IPS DF 6.9 (cell line): ENCODE measurements around the gene SLC1A2.

Experiments used
- DNase-seq: peaks from one replicate; pipeline ENCODE4 v3.0.0-alpha.2; 2013; ENCODE audit warnings: low read depth, low spot score
- H3K27ac ChIP-seq: one replicate; pipeline ENCODE4 v1.5.1; 2013; ENCODE audit warnings: low read length, control low read depth
- H3K27me3 ChIP-seq: 2 replicates; pipeline ENCODE4 v1.6.1; 2013; ENCODE audit warnings: mild to moderate bottlenecking, low read length; ENCODE audit not compliant: control insufficient read depth, insufficient read depth
- H3K36me3 ChIP-seq: 2 replicates; pipeline ENCODE4 v1.6.1; 2013; ENCODE audit warnings: low read length; ENCODE audit not compliant: control insufficient read depth, insufficient read depth
- H3K4me1 ChIP-seq: 2 replicates; pipeline ENCODE4 v1.6.1; 2013; ENCODE audit warnings: low read length; ENCODE audit not compliant: control insufficient read depth, insufficient read depth
- H3K4me3 ChIP-seq: 2 replicates; pipeline ENCODE4 v1.5.1; 2013; ENCODE audit warnings: mild to moderate bottlenecking, low read length
- H3K9me3 ChIP-seq: 2 replicates; pipeline ENCODE4 v1.6.1; 2013; ENCODE audit warnings: low read length, inconsistent platforms; ENCODE audit not compliant: control insufficient read depth, insufficient read depth
- WGBS: extraction: QIAGEN DNeasy Blood & Tissue Kit; methylation state at CpG from one replicate; pipeline ENCODE4 v1.1.7; 2013; ENCODE audit warnings: mixed read lengths, missing lambda C conversion rate; ENCODE audit not compliant: insufficient read length, insufficient coverage; 5-methylcytosine and 5-hydroxymethylcytosine counted together

The SLC1A2 gene

DNA sequence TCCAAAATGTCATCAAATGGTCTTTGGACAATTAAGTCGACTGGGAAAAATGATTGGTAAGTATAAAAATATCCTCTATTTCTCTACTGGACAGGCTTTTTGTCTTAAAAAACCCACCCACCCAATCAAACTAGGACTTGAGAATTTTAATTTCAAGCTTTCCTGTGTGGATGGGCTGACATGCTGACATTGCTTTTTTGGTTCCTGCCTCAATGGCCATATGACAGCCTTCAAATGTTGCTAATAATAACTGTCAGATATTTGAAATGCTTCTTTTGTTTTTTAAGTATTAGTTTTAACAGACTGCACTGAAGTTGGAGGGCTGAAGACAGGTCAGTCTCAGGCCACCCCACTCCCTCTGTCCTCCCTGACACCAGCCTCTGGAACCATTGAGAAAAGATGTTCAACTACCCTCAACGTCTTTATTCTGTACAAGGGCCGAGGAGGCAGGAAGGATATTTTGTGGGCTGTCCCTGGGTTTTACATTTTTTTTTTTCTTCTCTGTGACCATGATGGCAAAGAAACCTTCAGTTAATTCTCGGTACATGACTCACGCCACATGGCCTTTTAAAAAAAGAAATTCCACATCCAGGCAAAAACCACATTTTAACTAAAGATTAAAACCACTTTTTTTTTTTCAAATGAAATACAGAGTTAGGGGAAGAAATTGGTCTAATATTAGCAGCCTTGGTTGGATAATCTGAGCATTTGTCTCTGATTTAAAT is 130.4 kb downstream of the SLC1A2 start:
- no peaks in the 10 kb centered on the region for H3K27me3 ChIP-seq
- H3K9me3 ChIP-seq, result no peaks in the 10 kb centered on the region
- H3K27ac ChIP-seq, result no peak overlapping the region
- H3K36me3 ChIP-seq, result no peaks in the 10 kb centered on the region
- no peak overlapping the region for H3K4me3 ChIP-seq
- no peak for DNase-seq
- no peaks in the 10 kb centered on the region for H3K4me1 ChIP-seq
- WGBS, result no CpG with 5 or more reads among the region's 5 CpGs

DNA sequence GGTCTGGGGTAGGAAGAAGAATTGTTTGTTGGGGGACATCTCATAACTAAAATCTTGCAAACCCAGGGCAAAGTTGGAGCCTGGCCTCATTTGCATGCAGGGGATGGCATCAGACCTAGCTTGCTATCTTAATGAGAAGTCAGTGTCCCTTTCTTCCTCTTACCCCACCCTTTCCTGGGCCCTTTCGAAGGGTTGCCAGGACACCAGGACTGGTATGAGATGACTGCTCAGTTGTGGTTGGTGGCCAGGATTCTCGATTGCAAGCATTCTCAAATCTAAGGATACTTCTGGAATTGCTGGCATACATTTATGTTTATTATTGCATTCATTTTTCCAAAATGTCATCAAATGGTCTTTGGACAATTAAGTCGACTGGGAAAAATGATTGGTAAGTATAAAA is 131.0 kb downstream of the SLC1A2 start:
- Histone ChIP-seq H3K4me3 (no peak overlapping the region), H3K36me3 (no peaks in the 10 kb centered on the region), H3K4me1 (no peaks in the 10 kb centered on the region), H3K9me3 (no peaks in the 10 kb centered on the region), H3K27me3 (no peaks in the 10 kb centered on the region), H3K27ac (no peak overlapping the region)
- no peak for DNase-seq
- no CpG with 5 or more reads among the region's 3 CpGs for WGBS

DNA sequence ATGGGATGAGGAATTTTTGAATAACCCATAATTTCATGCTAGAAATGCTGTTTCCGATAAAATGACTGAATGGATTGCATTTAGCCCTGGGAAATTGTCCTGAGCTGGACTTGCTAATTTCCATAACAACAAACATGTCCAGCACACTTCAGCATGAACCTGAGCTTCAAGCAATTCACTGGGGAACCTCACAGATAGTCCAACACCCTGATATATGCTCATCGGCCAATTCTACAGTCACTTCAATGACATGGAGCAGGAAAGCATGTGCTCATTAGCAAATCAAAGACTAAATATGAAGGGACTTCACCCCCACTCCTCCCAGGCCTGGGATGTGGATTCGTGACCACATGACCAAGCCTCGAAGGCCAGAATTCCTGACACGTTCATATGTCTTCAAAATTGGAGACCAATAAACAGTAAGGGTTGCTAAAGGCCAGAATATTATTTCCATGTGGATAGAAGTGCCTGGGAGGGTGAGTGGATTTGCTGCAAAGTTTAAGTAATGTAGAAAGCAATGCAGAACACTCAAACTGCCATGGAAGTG is 131.9 kb downstream of the SLC1A2 start:
- H3K36me3 ChIP-seq, result no peaks in the 10 kb centered on the region
- no peaks in the 10 kb centered on the region for H3K4me1 ChIP-seq
- H3K27ac ChIP-seq, result no peak overlapping the region
- H3K9me3 ChIP-seq, result no peaks in the 10 kb centered on the region
- H3K27me3 ChIP-seq, result no peaks in the 10 kb centered on the region
- no CpG with 5 or more reads among the region's 5 CpGs for WGBS
- no peak for DNase-seq
- no peak overlapping the region for H3K4me3 ChIP-seq

DNA sequence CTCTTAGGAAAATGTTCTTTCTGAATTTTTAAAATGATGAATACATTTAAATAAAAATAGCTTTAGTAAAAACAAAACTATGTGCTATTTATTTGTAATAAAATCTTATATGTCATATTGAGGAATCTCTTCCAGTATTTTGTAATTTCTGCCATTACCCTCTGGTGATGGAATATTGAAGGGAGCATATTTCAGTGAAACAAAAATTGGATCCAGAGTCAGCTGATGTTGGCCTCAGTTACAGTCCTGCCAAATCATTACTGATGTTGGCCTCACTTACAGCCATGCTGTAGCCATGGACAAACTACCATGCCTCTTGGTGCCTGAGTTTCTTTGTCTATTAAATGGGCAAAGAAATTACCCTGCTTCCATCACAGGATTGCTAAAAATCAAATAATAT is 133.2 kb downstream of the SLC1A2 start:
- Histone ChIP-seq H3K4me1 (no peaks in the 10 kb centered on the region), H3K4me3 (no peak overlapping the region), H3K9me3 (no peaks in the 10 kb centered on the region), H3K27me3 (no peaks in the 10 kb centered on the region), H3K36me3 (no peaks in the 10 kb centered on the region), H3K27ac (no peak overlapping the region)
- no peak for DNase-seq

DNA sequence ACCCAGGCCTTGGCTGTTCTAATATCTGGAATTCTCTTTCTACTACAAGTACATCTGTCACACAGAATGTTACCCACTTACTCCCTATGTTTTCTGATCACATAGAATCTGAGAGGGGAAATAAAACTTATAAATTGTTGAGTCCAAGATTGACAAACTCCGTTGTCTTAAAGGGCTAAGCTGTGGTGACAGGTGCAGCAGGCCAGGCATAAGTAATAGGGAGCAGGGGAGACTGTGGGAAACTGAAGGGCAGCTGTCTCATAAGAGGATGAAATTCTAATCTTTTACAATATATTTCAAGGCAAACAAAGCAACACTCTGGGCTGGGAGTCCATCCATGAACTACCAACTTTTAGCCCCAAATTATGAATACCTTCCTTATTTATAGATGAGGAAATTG is 133.9 kb downstream of the SLC1A2 start:
- Histone ChIP-seq H3K4me1 (no peaks in the 10 kb centered on the region), H3K27ac (no peak overlapping the region), H3K27me3 (no peaks in the 10 kb centered on the region), H3K9me3 (no peaks in the 10 kb centered on the region), H3K36me3 (no peaks in the 10 kb centered on the region), H3K4me3 (no peak overlapping the region)
- DNase-seq, result no peak
- no CpG with 5 or more reads among the region's 1 CpG for WGBS

DNA sequence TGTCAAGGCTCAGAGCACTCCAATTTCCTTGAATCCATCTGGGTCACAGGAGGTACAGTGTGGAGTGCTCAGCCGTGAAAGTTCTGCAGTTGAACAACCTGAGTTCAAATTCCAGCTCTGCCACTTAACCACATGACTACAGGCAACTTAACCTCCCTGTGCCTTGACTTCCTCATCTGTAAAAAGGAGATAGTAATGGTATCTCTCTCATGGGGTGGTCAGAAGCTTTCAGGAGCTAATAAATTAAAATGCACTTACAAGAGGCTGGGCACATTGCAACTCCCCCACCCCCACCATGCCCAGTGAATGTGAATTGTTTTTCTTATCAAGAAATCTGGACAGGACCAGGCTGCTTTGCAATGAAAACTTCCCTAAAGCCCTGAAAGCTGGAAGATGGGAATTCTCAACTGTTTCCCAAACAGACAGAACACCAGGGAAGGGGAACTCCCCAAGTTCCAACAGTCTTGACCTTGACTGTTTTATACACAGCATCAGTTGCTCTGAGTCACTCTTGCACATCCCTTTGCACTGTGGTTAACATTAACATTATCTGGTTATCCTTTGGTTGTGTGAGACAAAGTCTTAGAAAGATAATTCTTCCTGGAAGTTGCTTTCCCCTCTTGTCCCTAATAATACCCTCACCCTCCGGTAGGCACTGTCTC is 137.0 kb downstream of the SLC1A2 start:
- Histone ChIP-seq H3K36me3 (no peaks in the 10 kb centered on the region), H3K27me3 (no peaks in the 10 kb centered on the region), H3K4me3 (no peak overlapping the region), H3K9me3 (no peaks in the 10 kb centered on the region), H3K4me1 (no peaks in the 10 kb centered on the region), H3K27ac (no peak overlapping the region)
- DNase-seq, result no peak
- whole genome bisulfite sequencing, result no CpG with 5 or more reads among the region's 2 CpGs

DNA sequence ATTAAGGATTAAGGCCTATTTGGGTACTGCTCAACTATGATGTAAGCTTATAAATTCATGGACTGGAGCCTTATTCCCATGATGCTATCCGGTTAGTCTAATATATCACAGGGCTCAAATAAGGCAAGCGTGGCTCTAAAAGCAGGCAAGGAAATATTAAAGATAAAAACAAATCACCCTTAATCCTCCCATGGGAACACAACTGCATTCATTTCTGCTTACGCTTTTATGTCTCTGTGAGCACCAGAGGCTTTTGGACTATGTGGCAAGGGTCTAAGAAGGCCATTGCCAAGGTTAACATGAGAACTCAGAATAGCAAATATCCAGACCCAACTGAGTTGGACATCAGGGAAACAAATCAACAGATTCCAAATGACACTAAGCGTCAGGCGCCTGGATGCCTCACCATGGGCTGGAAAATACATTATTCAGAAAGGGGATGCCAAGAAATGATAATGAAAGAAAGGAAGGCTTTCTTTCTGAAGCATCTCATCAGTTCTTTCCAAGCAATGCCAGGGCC is 138.1 kb downstream of the SLC1A2 start:
- H3K4me1 ChIP-seq, result no peaks in the 10 kb centered on the region
- WGBS, result no CpG with 5 or more reads among the region's 5 CpGs
- no peaks in the 10 kb centered on the region for H3K27me3 ChIP-seq
- DNase-seq, result no peak
- no peak overlapping the region for H3K4me3 ChIP-seq
- H3K27ac ChIP-seq, result no peak overlapping the region
- H3K9me3 ChIP-seq, result no peaks in the 10 kb centered on the region
- no peaks in the 10 kb centered on the region for H3K36me3 ChIP-seq

DNA sequence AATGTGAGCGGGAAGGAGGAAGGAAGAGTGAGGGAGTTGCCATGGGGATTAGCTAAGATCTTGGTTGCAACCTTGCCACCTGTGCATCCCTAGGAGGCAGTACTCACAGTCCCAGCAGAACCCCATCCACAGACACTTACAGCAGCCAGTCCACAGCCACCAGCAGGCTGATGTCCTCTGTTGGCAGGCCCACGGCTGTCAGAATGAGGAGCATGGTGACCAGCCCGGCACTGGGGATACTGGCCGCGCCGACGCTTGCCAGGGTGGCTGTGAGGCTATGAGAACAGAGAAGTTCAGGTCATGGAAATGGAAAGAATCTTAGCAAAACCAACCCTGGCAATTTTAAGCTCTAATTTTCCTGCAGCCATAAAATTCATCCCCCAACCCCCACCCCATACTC is 138.6 kb downstream of the SLC1A2 start:
- no peak for DNase-seq
- H3K36me3 ChIP-seq, result no peaks in the 10 kb centered on the region
- no peak overlapping the region for H3K4me3 ChIP-seq
- no peaks in the 10 kb centered on the region for H3K4me1 ChIP-seq
- H3K27ac ChIP-seq, result no peak overlapping the region
- H3K9me3 ChIP-seq, result no peaks in the 10 kb centered on the region
- H3K27me3 ChIP-seq, result no peaks in the 10 kb centered on the region
- no CpG with 5 or more reads among the region's 7 CpGs for WGBS

DNA sequence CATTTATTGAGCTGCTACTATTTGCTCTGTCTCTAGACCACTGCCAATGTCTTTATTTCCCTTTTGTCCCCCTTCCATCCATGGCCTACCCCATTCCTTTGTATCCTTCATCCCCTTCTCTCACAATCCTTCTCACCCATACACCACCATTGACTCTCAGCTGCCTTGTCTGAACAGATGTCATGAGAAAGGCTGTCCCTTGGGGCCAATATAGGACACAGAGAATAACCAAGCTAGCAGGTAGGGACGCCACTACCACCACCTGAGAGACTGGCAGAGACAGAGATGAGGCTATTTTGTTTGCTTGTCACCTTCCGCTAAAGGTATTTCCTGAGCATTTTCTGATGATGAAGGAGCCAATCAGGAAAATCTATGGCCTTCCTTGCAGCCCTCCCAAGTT is 141.5 kb downstream of the SLC1A2 start:
- Histone ChIP-seq H3K36me3 (no peaks in the 10 kb centered on the region), H3K4me3 (no peak overlapping the region), H3K4me1 (no peaks in the 10 kb centered on the region), H3K27ac (no peak overlapping the region), H3K9me3 (no peaks in the 10 kb centered on the region), H3K27me3 (no peaks in the 10 kb centered on the region)
- DNase-seq, result no peak
- no CpG with 5 or more reads among the region's 2 CpGs for WGBS

DNA sequence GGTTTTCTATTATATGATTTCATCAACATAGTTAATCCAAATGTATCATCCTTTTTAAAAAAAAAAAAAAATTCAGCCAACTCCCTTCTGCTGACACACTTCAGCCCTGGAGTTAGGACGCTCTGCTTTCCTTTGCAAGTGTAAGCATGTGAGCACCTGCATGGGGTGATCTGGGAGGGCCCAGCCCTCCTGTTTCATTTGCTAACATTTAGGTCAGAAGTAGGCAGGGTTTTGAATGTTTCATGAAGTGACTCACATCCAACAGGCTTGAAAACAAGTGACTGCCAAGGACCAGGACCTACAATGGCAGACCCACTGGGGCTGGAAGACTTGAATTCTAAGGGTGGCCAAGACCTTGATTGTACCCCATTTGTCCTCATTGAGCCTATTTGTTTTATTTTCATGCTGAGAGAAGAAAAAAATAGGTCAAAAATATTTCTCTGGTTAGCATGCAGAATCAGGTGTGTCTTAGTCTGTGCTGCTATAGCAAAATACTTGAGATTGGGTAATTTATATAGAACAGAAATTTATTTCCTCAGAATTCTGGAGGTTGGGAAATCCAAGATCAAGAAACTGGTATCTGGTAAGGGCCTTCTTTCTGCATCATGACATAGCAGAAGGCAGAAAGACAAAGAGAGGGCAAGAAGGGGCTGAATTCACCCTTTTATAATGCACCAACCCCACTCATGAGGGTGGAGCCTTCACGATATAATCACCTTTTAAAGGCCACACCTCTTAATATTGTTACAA is 142.8 kb downstream of the SLC1A2 start:
- WGBS, result no CpG with 5 or more reads among the region's 2 CpGs
- H3K27ac ChIP-seq, result no peak overlapping the region
- H3K9me3 ChIP-seq, result no peaks in the 10 kb centered on the region
- H3K27me3 ChIP-seq, result no peaks in the 10 kb centered on the region
- H3K36me3 ChIP-seq, result no peaks in the 10 kb centered on the region
- no peak overlapping the region for H3K4me3 ChIP-seq
- H3K4me1 ChIP-seq, result no peaks in the 10 kb centered on the region
- DNase-seq, result no peak
